ENCODE results near the gene CERS6. TPM values are rescaled to one million over a fixed set of nuclear protein-coding genes. Genes with fewer than 3 reads are reported as not detected.

CERS6 gene
- total and polyA plus RNA-seq, 2 donors from 2014 or later = 9.4 to 18.8 TPM

DNA sequence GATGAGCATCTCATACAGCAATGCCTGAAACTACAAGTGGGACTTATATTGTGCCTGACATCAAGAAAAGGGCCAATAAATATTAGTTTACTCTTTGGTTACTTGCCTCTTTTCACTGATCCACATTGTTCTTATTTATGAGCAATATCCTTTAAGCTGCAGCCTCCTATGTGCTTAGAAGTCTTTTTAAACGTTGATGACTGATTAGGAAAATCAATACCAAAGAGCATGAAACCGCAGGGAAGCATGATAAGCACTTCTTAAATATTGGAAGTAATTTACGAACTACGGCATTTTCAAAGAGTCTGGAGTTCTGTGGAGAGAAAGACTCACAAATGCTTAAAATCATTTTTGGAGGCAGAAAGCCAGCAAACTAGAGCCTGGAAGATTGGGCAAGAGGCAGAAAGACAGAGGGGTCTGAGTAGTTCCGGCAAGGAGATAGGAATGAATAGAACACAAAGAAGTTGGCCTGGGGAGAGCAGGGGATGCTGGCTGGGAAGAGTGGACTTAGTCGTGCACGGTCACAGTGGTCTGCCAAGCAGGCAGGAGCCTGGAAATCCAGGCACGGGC lies 223.8 kb downstream of the CERS6 start:
- Histone ChIP-seq H3K4me1 (ENCODE audit: control insufficient read depth in 2 of 3, insufficient read depth in 2 of 3, low read depth in 1 of 3, low read length in 3 of 3) (no peaks in the 10 kb centered on the region), H3K9ac (ENCODE audit: low read length in 3 of 3) (no peak overlapping the region), H3K9me3 (ENCODE audit: control insufficient read depth in 2 of 3, insufficient read depth in 1 of 3, low read length in 3 of 3) (no peaks in the 10 kb centered on the region), H3K36me3 (ENCODE audit: control insufficient read depth in 2 of 3, insufficient read depth in 3 of 3, low read length in 3 of 3) (no peaks in the 10 kb centered on the region), H3K27me3 (ENCODE audit: control insufficient read depth, insufficient read depth, low read length) (no peaks in the 10 kb centered on the region), H3K4me3 (ENCODE audit: low read length in 3 of 3) (no peak overlapping the region), H3K27ac (ENCODE audit: low read depth in 2 of 2, low read length in 2 of 2) (no peak overlapping the region)
- intact Hi-C loops (cut with DNase I) = no loop called here
- DNase-seq (no peak), FAIRE-seq (no peak)
- TF ChIP-seq, protein P1, sequence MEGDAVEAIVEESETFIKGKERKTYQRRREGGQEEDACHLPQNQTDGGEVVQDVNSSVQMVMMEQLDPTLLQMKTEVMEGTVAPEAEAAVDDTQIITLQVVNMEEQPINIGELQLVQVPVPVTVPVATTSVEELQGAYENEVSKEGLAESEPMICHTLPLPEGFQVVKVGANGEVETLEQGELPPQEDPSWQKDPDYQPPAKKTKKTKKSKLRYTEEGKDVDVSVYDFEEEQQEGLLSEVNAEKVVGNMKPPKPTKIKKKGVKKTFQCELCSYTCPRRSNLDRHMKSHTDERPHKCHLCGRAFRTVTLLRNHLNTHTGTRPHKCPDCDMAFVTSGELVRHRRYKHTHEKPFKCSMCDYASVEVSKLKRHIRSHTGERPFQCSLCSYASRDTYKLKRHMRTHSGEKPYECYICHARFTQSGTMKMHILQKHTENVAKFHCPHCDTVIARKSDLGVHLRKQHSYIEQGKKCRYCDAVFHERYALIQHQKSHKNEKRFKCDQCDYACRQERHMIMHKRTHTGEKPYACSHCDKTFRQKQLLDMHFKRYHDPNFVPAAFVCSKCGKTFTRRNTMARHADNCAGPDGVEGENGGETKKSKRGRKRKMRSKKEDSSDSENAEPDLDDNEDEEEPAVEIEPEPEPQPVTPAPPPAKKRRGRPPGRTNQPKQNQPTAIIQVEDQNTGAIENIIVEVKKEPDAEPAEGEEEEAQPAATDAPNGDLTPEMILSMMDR (IDR thresholded peaks at IDR 0.05; ENCODE audit: borderline replicate concordance, extremely low read depth, insufficient read depth) = no peak

GRCh38 chr2:168683996-168684395 lies 227.9 kb downstream of the CERS6 start:
- H3K9ac ChIP-seq (ENCODE audit: low read length in 3 of 3) = no peak overlapping the region
- DNase-seq (no peak), FAIRE-seq (no peak)
- no peaks in the 10 kb centered on the region for H3K36me3 ChIP-seq (ENCODE audit: control insufficient read depth in 2 of 3, insufficient read depth in 3 of 3, low read length in 3 of 3)
- H3K4me1 ChIP-seq (ENCODE audit: control insufficient read depth in 2 of 3, insufficient read depth in 2 of 3, low read depth in 1 of 3, low read length in 3 of 3) = peaks cover 0 to 3% (median 0%) of the 10 kb centered on the region in 3 donors
- intact Hi-C loops (cut with DNase I) = no loop called here
- no peak overlapping the region for H3K4me3 ChIP-seq (ENCODE audit: low read length in 3 of 3)
- no peaks in the 10 kb centered on the region for H3K27me3 ChIP-seq (ENCODE audit: control insufficient read depth, insufficient read depth, low read length)
- no peaks in the 10 kb centered on the region for H3K9me3 ChIP-seq (ENCODE audit: control insufficient read depth in 2 of 3, insufficient read depth in 1 of 3, low read length in 3 of 3)
- no peak overlapping the region for H3K27ac ChIP-seq (ENCODE audit: low read depth in 2 of 2, low read length in 2 of 2)
- TF ChIP-seq, protein P1 (IDR thresholded peaks at IDR 0.05; ENCODE audit: borderline replicate concordance, extremely low read depth, insufficient read depth) = no peak

DNA sequence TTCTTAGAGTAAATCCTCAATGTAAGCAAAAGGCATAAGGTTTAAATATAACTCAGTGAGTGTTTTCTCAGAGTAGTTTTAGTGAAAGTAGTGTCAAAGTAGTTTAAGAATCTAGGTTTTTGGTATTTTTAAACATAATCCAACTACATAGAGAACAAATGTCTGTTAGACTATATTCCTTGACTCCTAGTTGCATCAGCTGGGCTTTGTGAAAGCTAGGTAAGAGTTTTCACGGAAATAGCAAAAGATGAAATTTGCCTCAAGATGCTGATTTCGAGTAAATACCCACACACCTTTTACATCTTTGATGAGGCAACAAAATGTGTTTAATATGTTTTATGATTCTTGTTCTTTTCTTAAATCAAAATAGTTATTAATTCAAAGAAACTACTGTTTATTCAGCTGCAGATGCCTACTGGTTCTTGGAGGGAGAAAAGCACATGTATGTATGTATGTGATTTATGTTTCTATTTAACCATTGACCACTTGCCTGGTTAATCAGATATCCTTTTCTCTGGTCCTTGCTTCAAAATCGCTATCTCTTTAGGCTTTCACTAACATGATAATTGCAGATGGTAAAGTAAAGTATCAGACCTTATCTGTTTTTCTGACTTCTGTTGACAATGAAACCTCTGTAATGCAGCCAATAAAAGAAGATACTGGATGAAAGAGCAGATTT lies 229.0 kb downstream of the CERS6 start:
- no peak for FAIRE-seq
- Histone ChIP-seq H3K27me3 (ENCODE audit: control insufficient read depth, insufficient read depth, low read length) (no peaks in the 10 kb centered on the region), H3K4me3 (ENCODE audit: low read length in 3 of 3) (no peak overlapping the region), H3K36me3 (ENCODE audit: control insufficient read depth in 2 of 3, insufficient read depth in 3 of 3, low read length in 3 of 3) (no peaks in the 10 kb centered on the region), H3K27ac (ENCODE audit: low read depth in 2 of 2, low read length in 2 of 2) (no peak overlapping the region), H3K9ac (ENCODE audit: low read length in 3 of 3) (no peak overlapping the region), H3K4me1 (ENCODE audit: control insufficient read depth in 2 of 3, insufficient read depth in 2 of 3, low read depth in 1 of 3, low read length in 3 of 3) (peaks cover 0 to 3% (median 0%) of the 10 kb centered on the region in 3 donors), H3K9me3 (ENCODE audit: control insufficient read depth in 2 of 3, insufficient read depth in 1 of 3, low read length in 3 of 3) (no peaks in the 10 kb centered on the region)
- TF ChIP-seq, protein P1 (IDR thresholded peaks at IDR 0.05; ENCODE audit: borderline replicate concordance, extremely low read depth, insufficient read depth) = no peak
- no peak for DNase-seq
- intact Hi-C loops (cut with DNase I) = no loop called here

Data from kidney (tissue), 14 donors.